Trophoblast cell (in vitro differentiated cells and primary cell): ENCODE data around the gene RAD51.

Source experiments
- DNase-seq, 2 donors: peaks; one replicate each; pipeline ENCODE4 v3.0.0-alpha.2; 2016
- H2AFZ ChIP-seq: 2 replicates; pipeline ENCODE4 v1.6.1; 2013; ENCODE audit warnings: low read length, moderate library complexity, mild to moderate bottlenecking; ENCODE audit not compliant: insufficient read depth, poor library complexity
- H2AK5ac ChIP-seq: 2 replicates; pipeline ENCODE4 v1.6.1; 2013; ENCODE audit warnings: mild to moderate bottlenecking, low read length
- H2BK120ac ChIP-seq: 2 replicates; pipeline ENCODE4 v1.6.1; 2013; ENCODE audit warnings: low read length, mild to moderate bottlenecking, moderate library complexity; ENCODE audit not compliant: insufficient read depth, poor library complexity
- H2BK12ac ChIP-seq: 2 replicates; pipeline ENCODE4 v1.6.1; 2013; ENCODE audit warnings: mild to moderate bottlenecking, low read length, moderate library complexity
- H2BK5ac ChIP-seq: 2 replicates; pipeline ENCODE4 v1.6.1; 2013; ENCODE audit warnings: low read length, low read depth, moderate library complexity, mild to moderate bottlenecking; ENCODE audit not compliant: poor library complexity
- H3K14ac ChIP-seq: 2 replicates; pipeline ENCODE4 v1.6.1; 2013; ENCODE audit warnings: mild to moderate bottlenecking, low read length
- H3K18ac ChIP-seq: 2 replicates; pipeline ENCODE4 v1.6.1; 2013; ENCODE audit warnings: mild to moderate bottlenecking, low read length
- H3K23ac ChIP-seq: 2 replicates; pipeline ENCODE4 v1.6.1; 2013; ENCODE audit warnings: low read length
- H3K27ac ChIP-seq: 2 replicates; pipeline ENCODE4 v1.5.1; 2013; ENCODE audit warnings: low read depth, mild to moderate bottlenecking, inconsistent platforms, low read length, moderate library complexity
- H3K27me3 ChIP-seq: 2 replicates; pipeline ENCODE4 v1.6.1; 2013; ENCODE audit warnings: inconsistent platforms, mild to moderate bottlenecking, low read length, moderate library complexity; ENCODE audit not compliant: insufficient read depth
- H3K36me3 ChIP-seq, 2 experiments: 1 replicate in 1 of 2; 2 replicates in 1 of 2; pipeline ENCODE4 v1.6.1; 2013; ENCODE audit warnings: low read length in 2 of 2, mild to moderate bottlenecking in 2 of 2, moderate library complexity in 1 of 2; ENCODE audit not compliant: insufficient read depth in 2 of 2, control insufficient read depth in 1 of 2
- H3K4ac ChIP-seq: 2 replicates; pipeline ENCODE4 v1.6.1; 2013; ENCODE audit warnings: low read depth, mild to moderate bottlenecking, low read length, moderate library complexity
- H3K4me1 ChIP-seq, 2 experiments: 1 replicate in 1 of 2; 2 replicates in 1 of 2; pipeline ENCODE4 v1.6.1; 2013; ENCODE audit warnings: low read length in 2 of 2, mild to moderate bottlenecking in 2 of 2, moderate library complexity in 1 of 2; ENCODE audit not compliant: insufficient read depth in 2 of 2, control insufficient read depth in 1 of 2
- H3K4me2 ChIP-seq: 2 replicates; pipeline ENCODE4 v1.6.1; 2013; ENCODE audit warnings: inconsistent platforms, mild to moderate bottlenecking, low read length, moderate library complexity
- H3K4me3 ChIP-seq: 2 replicates; pipeline ENCODE4 v1.5.1; 2013; ENCODE audit warnings: mild to moderate bottlenecking, low read depth, low read length, inconsistent platforms
- H3K79me1 ChIP-seq: one replicate; pipeline ENCODE4 v1.6.1; 2013; ENCODE audit warnings: low read length
- H3K79me2 ChIP-seq: 2 replicates; pipeline ENCODE4 v1.6.1; 2013; ENCODE audit warnings: low read length, mild to moderate bottlenecking; ENCODE audit not compliant: control insufficient read depth, insufficient read depth, poor library complexity
- H3K9ac ChIP-seq: 2 replicates; pipeline ENCODE4 v1.6.1; 2013; ENCODE audit warnings: mild to moderate bottlenecking, low read length
- H3K9me3 ChIP-seq: 2 replicates; pipeline ENCODE4 v1.6.1; 2013; ENCODE audit warnings: low read depth, mild to moderate bottlenecking, control low read depth, inconsistent platforms, low read length; ENCODE audit not compliant: insufficient read depth
- H4K12ac ChIP-seq: 2 replicates; pipeline ENCODE4 v1.6.1; 2013; ENCODE audit warnings: low read depth, mild to moderate bottlenecking, low read length, moderate library complexity
- H4K8ac ChIP-seq: 2 replicates; pipeline ENCODE4 v1.6.1; 2013; ENCODE audit warnings: low read depth, mild to moderate bottlenecking, low read length, moderate library complexity
- H4K91ac ChIP-seq: one replicate; pipeline ENCODE4 v1.6.1; 2013; ENCODE audit warnings: low read depth, mild to moderate bottlenecking, low read length, moderate library complexity
- WGBS: extraction: QIAGEN DNeasy Blood & Tissue Kit; methylation state at CpG from one replicate; pipeline ENCODE4 v1.1.7; 2013; ENCODE audit warnings: missing lambda C conversion rate; ENCODE audit not compliant: insufficient read length, insufficient coverage; ENCODE audit errors: extremely low coverage; 5-methylcytosine and 5-hydroxymethylcytosine counted together

Gene RAD51

GRCh38 chr15:40750885-40751284 is 55.9 kb downstream of the RAD51 start:
- H4K8ac ChIP-seq, result no peak overlapping the region
- no peak overlapping the region for H4K12ac ChIP-seq
- H4K91ac ChIP-seq, result no peak overlapping the region
- H3K9me3 ChIP-seq, result peaks cover 2% of the 10 kb centered on the region
- H3K4me2 ChIP-seq, result no peak overlapping the region
- H3K79me2 ChIP-seq, result peaks cover 5% of the 10 kb centered on the region
- no peak overlapping the region for H3K4ac ChIP-seq
- no peak overlapping the region for H3K23ac ChIP-seq
- no peak overlapping the region for H3K14ac ChIP-seq
- peaks cover 17 to 23% of the 10 kb centered on the region in 2 experiments for H3K36me3 ChIP-seq
- no peak for DNase-seq
- H3K79me1 ChIP-seq, result peaks cover 9% of the 10 kb centered on the region
- no peak overlapping the region for H2BK120ac ChIP-seq
- H3K4me3 ChIP-seq, result no peak overlapping the region
- H3K9ac ChIP-seq, result no peak overlapping the region
- H3K18ac ChIP-seq, result no peak overlapping the region
- no peak overlapping the region for H2BK12ac ChIP-seq
- peaks cover 4 to 7% of the 10 kb centered on the region in 2 experiments for H3K4me1 ChIP-seq
- no peak overlapping the region for H2AFZ ChIP-seq
- H3K27ac ChIP-seq, result no peak overlapping the region
- no peak overlapping the region for H2BK5ac ChIP-seq
- no peak overlapping the region for H2AK5ac ChIP-seq
- no peaks in the 10 kb centered on the region for H3K27me3 ChIP-seq
- no CpG with 5 or more reads among the region's 4 CpGs for WGBS

DNA sequence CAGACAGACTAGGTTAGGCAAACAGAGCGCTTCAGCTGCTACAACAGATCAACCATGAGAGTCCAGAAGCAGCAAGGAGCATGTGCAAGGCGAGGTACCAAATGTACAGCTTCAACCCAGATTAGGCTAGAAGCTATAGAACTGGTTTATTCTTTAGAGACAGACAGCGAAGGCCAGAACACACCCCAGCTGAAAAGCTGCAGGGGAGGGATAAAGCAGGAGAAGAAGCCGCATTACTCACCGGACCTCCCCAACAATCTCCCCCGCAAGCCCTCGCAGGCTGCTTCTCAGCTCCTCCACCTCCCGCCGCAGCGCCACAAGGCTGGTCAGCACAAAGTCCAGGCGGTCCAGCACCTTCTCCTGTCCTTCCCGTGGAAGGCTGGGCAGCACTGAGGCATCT is 56.8 kb downstream of the RAD51 start:
- Histone ChIP-seq H2BK12ac (no peak overlapping the region), H2AK5ac (no peak overlapping the region), H3K4me2 (no peak overlapping the region), H3K4me1 (peaks cover 4 to 9% of the 10 kb centered on the region in 2 experiments), H3K36me3 (peaks cover 17 to 23% of the 10 kb centered on the region in 2 experiments), H3K79me1 (peaks cover 9% of the 10 kb centered on the region), H4K8ac (no peak overlapping the region), H4K91ac (no peak overlapping the region), H2BK120ac (no peak overlapping the region), H3K4me3 (no peak overlapping the region), H3K18ac (no peak overlapping the region), H3K79me2 (peaks cover 5% of the 10 kb centered on the region), H3K9me3 (peaks cover 2% of the 10 kb centered on the region), H4K12ac (no peak overlapping the region), H3K4ac (no peak overlapping the region), H3K27ac (no peak overlapping the region), H3K23ac (no peak overlapping the region), H3K27me3 (no peaks in the 10 kb centered on the region), H2BK5ac (no peak overlapping the region), H3K9ac (peak overlapping the region; percentile 29), H2AFZ (no peak overlapping the region), H3K14ac (no peak overlapping the region)
- DNase-seq, result no peak
- no CpG with 5 or more reads among the region's 12 CpGs for WGBS

DNA sequence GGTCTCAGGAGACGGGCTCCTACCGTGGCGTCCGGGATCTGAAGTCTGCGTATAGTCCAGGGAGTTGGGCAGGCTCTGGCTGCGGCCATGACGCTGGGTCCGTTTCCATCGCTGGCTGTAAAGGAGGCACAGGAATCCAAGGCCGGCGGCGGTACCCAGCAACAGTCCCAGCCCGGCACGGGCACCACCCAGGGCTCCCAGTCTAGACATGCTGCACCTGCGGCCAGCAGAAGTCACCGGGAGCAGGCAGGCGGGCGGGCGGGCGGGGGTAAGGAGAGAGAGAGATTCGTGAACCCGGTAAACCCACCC is 59.6 kb downstream of the RAD51 start:
- Histone ChIP-seq H3K4me2 (peak overlapping the region; percentile 64), H3K9ac (peak overlapping the region; percentile 90), H3K9me3 (no peaks in the 10 kb centered on the region), H2BK5ac (no peak overlapping the region), H2BK12ac (no peak overlapping the region), H4K12ac (peak overlapping the region; percentile 81), H3K79me1 (peaks cover 9% of the 10 kb centered on the region), H4K91ac (peak overlapping the region; percentile 81), H3K27me3 (no peaks in the 10 kb centered on the region), H3K27ac (no peak overlapping the region), H3K23ac (no peak overlapping the region), H3K4me3 (peak overlapping the region; percentile 96), H3K79me2 (peaks cover 5% of the 10 kb centered on the region), H3K14ac (no peak overlapping the region), H3K36me3 (peaks cover 16 to 17% of the 10 kb centered on the region in 2 experiments), H4K8ac (peak overlapping the region; percentile 97), H3K4ac (peak overlapping the region; percentile 59), H2AK5ac (peak overlapping the region; percentile 60), H2BK120ac (peak overlapping the region; percentile 34), H2AFZ (peak overlapping the region; percentile 100), H3K18ac (peak overlapping the region; percentile 94), H3K4me1 (peaks cover 4 to 12% of the 10 kb centered on the region in 2 experiments)
- peak; percentile 62 to 68 for DNase-seq
- no CpG with 5 or more reads among the region's 22 CpGs for WGBS

DNA sequence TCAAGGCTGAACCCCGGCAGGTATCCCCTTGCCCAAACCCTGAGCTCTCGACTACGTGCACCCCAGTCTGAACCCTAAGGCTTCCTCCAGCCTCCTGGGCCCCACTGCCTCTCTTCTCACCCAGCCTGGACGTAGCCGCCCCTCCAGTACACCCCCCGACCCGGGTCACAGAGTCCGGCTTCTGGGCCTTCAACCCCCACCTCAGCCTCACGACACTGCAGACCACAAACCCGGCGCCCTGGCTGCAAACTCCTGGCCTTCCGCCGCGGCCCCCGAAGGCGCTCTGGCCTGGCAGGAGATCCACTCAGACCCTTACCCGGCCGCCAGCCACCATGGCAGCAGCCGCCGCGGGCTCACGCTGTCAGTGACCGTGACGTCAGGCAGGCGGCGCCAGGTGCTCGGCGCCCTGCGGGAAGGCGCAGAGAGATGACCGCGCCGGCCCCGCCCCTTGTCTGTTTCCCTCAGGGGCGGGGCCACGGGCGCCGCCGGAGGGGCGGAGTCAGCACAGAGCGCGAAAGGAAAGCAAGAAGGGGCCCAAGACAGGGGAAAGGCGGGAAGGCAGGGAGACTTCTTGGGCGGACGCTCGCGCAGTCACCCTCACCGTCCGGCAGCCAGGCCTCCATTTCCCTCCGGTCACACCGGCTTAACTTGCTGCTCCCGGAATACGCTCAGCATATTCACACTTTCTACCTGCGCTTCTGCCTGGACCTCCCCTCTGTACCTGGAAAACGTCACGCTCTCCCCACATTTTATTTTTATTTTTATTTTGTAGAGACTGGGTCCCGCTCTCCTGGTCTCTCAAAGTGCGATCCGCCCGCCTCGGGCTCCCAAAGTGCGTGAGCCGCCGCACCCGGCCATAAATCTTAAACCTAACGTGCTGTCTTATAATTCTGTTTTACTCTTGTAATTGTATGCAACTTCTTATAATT is 60.2 kb downstream of the RAD51 start, which contains the start of gene RMDN3:
Gene RMDN3, minus strand, starts transcription at position 372 of the 929 bp plus-strand sequence. CDS start 471 bp downstream, outside the sequence.
- Histone ChIP-seq H3K9ac (peak within 1 kb of the TSS; percentile 90), H2BK5ac (peak within 1 kb of the TSS; percentile 95), H3K27ac (peak within 1 kb of the TSS; percentile 86), H2AK5ac (peak within 1 kb of the TSS; percentile 60), H3K36me3 (peaks cover 14 to 17% of the 10 kb centered on the region in 2 experiments), H3K79me1 (peaks cover 9% of the 10 kb centered on the region), H3K9me3 (no peaks in the 10 kb centered on the region), H2BK120ac (peak within 1 kb of the TSS; percentile 78), H3K18ac (peak within 1 kb of the TSS; percentile 94), H3K27me3 (no peaks in the 10 kb centered on the region), H2AFZ (peak within 1 kb of the TSS; percentile 100), H3K23ac (no peak within 1 kb of the TSS), H4K12ac (peak within 1 kb of the TSS; percentile 93), H3K4me2 (peak within 1 kb of the TSS; percentile 75), H3K4me3 (peak within 1 kb of the TSS; percentile 96), H4K91ac (peak within 1 kb of the TSS; percentile 81), H2BK12ac (no peak within 1 kb of the TSS), H3K4ac (peak within 1 kb of the TSS; percentile 61), H3K79me2 (peaks cover 5% of the 10 kb centered on the region), H3K14ac (peak within 1 kb of the TSS; percentile 80), H3K4me1 (peaks cover 4 to 12% of the 10 kb centered on the region in 2 experiments), H4K8ac (peak within 1 kb of the TSS; percentile 97)
- no CpG with 5 or more reads among the region's 66 CpGs for WGBS
- peak; percentile 93 to 99 for DNase-seq
